ENCODE measurements around the gene BTBD9.

The BTBD9 gene

DNA sequence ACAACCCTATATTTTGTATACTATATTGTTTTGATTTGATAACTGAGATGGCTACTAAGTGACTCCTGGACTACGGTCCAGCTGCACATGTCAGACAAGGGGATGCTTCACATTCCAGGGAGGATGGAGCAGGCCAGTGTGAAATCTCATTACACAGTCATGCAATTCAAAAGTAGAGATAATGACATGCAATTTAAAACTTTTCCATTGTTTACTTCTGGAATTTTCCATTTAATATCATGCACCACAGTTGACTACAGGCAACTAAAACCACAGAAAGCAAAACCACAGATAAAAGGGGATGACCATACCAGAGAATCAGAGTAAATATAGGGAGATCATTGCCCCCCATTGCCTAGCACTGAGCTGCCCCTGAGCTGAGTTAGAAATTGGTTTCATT is 366.4 kb downstream of the BTBD9 start:
- H3K79me2 ChIP-seq (ENCODE audit: insufficient read depth, low read length): no peaks in the 10 kb centered on the region
- H3K9ac ChIP-seq (ENCODE audit: low read depth, low read length): no peak overlapping the region
- no peak overlapping the region for H3K27ac ChIP-seq (ENCODE audit: low read length)
- H3K9me3 ChIP-seq (ENCODE audit: insufficient read depth, low read length, severe bottlenecking): no peaks in the 10 kb centered on the region
- no peak for DNase-seq
- no peak overlapping the region for H2AFZ ChIP-seq (ENCODE audit: low read depth, low read length)
- H3K4me1 ChIP-seq (ENCODE audit: insufficient read depth, low read length): no peaks in the 10 kb centered on the region
- TF ChIP-seq, protein P1, sequence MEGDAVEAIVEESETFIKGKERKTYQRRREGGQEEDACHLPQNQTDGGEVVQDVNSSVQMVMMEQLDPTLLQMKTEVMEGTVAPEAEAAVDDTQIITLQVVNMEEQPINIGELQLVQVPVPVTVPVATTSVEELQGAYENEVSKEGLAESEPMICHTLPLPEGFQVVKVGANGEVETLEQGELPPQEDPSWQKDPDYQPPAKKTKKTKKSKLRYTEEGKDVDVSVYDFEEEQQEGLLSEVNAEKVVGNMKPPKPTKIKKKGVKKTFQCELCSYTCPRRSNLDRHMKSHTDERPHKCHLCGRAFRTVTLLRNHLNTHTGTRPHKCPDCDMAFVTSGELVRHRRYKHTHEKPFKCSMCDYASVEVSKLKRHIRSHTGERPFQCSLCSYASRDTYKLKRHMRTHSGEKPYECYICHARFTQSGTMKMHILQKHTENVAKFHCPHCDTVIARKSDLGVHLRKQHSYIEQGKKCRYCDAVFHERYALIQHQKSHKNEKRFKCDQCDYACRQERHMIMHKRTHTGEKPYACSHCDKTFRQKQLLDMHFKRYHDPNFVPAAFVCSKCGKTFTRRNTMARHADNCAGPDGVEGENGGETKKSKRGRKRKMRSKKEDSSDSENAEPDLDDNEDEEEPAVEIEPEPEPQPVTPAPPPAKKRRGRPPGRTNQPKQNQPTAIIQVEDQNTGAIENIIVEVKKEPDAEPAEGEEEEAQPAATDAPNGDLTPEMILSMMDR (IDR thresholded peaks at IDR 0.05; ENCODE audit: borderline replicate concordance, extremely low read depth, low read length, poor library complexity, severe bottlenecking): no peak
- TF ChIP-seq EZH2 (IDR thresholded peaks at IDR 0.05; ENCODE audit: borderline replicate concordance, low read depth, low read length, severe bottlenecking): no peak
- H3K36me3 ChIP-seq (ENCODE audit: insufficient read depth, low read length): no peaks in the 10 kb centered on the region
- H3K27me3 ChIP-seq (ENCODE audit: insufficient read depth, low read length, poor library complexity): no peaks in the 10 kb centered on the region
- H4K20me1 ChIP-seq (ENCODE audit: insufficient read depth, low read length): no peaks in the 10 kb centered on the region
- H3K4me3 ChIP-seq (ENCODE audit: low read depth in 1 of 2, low read length in 2 of 2): no peak overlapping the region
- H3K4me2 ChIP-seq (ENCODE audit: insufficient read depth, low read length): no peak overlapping the region
- no peak for ATAC-seq (ENCODE audit: insufficient read depth, low read depth)

DNA sequence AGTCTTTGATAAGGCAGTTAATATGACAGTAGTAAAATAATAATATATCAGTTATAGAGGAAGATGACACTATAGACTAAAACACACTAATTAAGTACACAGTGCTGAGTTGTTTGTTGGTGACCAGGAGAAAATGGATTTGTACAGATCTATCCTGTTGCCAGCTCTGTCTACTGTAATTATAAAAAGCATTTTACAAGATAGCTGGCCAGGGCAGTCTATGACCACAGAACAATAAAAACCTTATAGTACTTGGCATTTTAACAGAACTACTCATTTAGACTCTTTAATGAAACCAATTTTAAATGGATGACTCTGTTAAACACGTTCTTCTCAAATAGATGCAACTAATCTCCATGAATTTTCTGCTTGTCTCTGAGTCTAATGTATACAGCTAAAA is 367.5 kb downstream of the BTBD9 start:
- no peak for ATAC-seq (ENCODE audit: insufficient read depth, low read depth)
- H3K4me1 ChIP-seq (ENCODE audit: insufficient read depth, low read length): no peaks in the 10 kb centered on the region

DNA sequence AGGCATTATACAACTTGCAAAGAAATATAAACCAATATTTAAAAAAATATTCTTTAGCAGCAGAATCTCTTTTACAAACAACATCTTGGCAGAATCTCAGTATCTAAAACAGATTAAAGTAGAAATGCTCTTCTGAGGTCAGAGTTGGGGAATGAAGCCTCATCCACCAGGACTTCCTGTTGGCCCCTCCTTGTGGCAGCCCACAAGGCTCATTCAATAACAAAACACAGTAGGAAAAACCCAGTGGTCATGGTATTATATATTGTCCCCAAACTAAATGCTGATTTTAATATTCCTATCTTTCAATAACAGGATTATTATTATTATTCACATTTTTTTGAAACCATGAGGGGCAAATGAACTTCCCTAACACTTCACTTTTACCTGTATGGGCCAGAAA is 368.6 kb downstream of the BTBD9 start:
- Histone ChIP-seq H2AFZ (ENCODE audit: low read depth, low read length) (no peak overlapping the region), H3K4me1 (ENCODE audit: insufficient read depth, low read length) (no peaks in the 10 kb centered on the region), H3K4me2 (ENCODE audit: insufficient read depth, low read length) (no peak overlapping the region), H3K27me3 (ENCODE audit: insufficient read depth, low read length, poor library complexity) (no peaks in the 10 kb centered on the region), H4K20me1 (ENCODE audit: insufficient read depth, low read length) (no peaks in the 10 kb centered on the region), H3K79me2 (ENCODE audit: insufficient read depth, low read length) (no peaks in the 10 kb centered on the region), H3K36me3 (ENCODE audit: insufficient read depth, low read length) (no peaks in the 10 kb centered on the region), H3K4me3 (ENCODE audit: low read depth in 1 of 2, low read length in 2 of 2) (no peak overlapping the region), H3K9ac (ENCODE audit: low read depth, low read length) (no peak overlapping the region), H3K27ac (ENCODE audit: low read length) (no peak overlapping the region), H3K9me3 (ENCODE audit: insufficient read depth, low read length, severe bottlenecking) (no peaks in the 10 kb centered on the region)
- DNase-seq (no peak), ATAC-seq (ENCODE audit: insufficient read depth, low read depth) (no peak)
- TF ChIP-seq, protein P1 (IDR thresholded peaks at IDR 0.05; ENCODE audit: borderline replicate concordance, extremely low read depth, low read length, poor library complexity, severe bottlenecking): no peak
- no peak for TF ChIP-seq EZH2 (IDR thresholded peaks at IDR 0.05; ENCODE audit: borderline replicate concordance, low read depth, low read length, severe bottlenecking)

More for the DNA sequence above, 367.5 kb downstream of the BTBD9 start:
- no peaks in the 10 kb centered on the region for H3K9me3 ChIP-seq (ENCODE audit: insufficient read depth, low read length, severe bottlenecking)
- no peak overlapping the region for H3K27ac ChIP-seq (ENCODE audit: low read length)
- no peak for TF ChIP-seq EZH2 (IDR thresholded peaks at IDR 0.05; ENCODE audit: borderline replicate concordance, low read depth, low read length, severe bottlenecking)
- TF ChIP-seq, protein P1 (IDR thresholded peaks at IDR 0.05; ENCODE audit: borderline replicate concordance, extremely low read depth, low read length, poor library complexity, severe bottlenecking): no peak
- no peak overlapping the region for H3K9ac ChIP-seq (ENCODE audit: low read depth, low read length)
- H3K36me3 ChIP-seq (ENCODE audit: insufficient read depth, low read length): no peaks in the 10 kb centered on the region
- no peaks in the 10 kb centered on the region for H4K20me1 ChIP-seq (ENCODE audit: insufficient read depth, low read length)
- no peaks in the 10 kb centered on the region for H3K27me3 ChIP-seq (ENCODE audit: insufficient read depth, low read length, poor library complexity)
- H3K4me3 ChIP-seq (ENCODE audit: low read depth in 1 of 2, low read length in 2 of 2): no peak overlapping the region
- H3K4me2 ChIP-seq (ENCODE audit: insufficient read depth, low read length): no peak overlapping the region
- no peaks in the 10 kb centered on the region for H3K79me2 ChIP-seq (ENCODE audit: insufficient read depth, low read length)
- DNase-seq: no peak
- no peak overlapping the region for H2AFZ ChIP-seq (ENCODE audit: low read depth, low read length)

DNA sequence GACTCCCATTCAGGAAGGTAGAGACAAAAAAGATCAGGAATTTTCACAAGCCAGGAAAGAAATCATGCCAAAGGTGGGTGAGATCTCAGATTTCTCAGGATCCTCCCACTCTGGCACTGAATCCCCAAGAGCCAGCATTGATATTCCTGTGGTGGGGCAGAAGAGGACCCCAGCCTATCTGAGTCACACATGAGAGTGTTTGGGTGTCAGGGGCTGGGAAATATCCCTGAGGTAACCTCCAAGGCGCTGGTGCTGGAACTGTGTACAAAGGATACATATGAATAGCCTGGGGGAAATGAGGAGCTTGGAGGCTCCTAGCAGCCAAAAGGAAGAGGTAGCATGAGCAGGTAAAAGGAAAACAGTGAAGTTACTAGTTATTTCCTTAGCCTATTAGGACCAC is 369.4 kb downstream of the BTBD9 start:
- H4K20me1 ChIP-seq (ENCODE audit: insufficient read depth, low read length): no peaks in the 10 kb centered on the region
- H3K36me3 ChIP-seq (ENCODE audit: insufficient read depth, low read length): no peaks in the 10 kb centered on the region
- H3K9me3 ChIP-seq (ENCODE audit: insufficient read depth, low read length, severe bottlenecking): no peaks in the 10 kb centered on the region
- H2AFZ ChIP-seq (ENCODE audit: low read depth, low read length): no peak overlapping the region
- H3K79me2 ChIP-seq (ENCODE audit: insufficient read depth, low read length): no peaks in the 10 kb centered on the region
- no peak for TF ChIP-seq EZH2 (IDR thresholded peaks at IDR 0.05; ENCODE audit: borderline replicate concordance, low read depth, low read length, severe bottlenecking)
- TF ChIP-seq, protein P1 (IDR thresholded peaks at IDR 0.05; ENCODE audit: borderline replicate concordance, extremely low read depth, low read length, poor library complexity, severe bottlenecking): no peak
- H3K4me1 ChIP-seq (ENCODE audit: insufficient read depth, low read length): no peaks in the 10 kb centered on the region
- DNase-seq (no peak), ATAC-seq (ENCODE audit: insufficient read depth, low read depth) (no peak)
- no peak overlapping the region for H3K4me3 ChIP-seq (ENCODE audit: low read depth in 1 of 2, low read length in 2 of 2)
- H3K27ac ChIP-seq (ENCODE audit: low read length): no peak overlapping the region
- no peak overlapping the region for H3K9ac ChIP-seq (ENCODE audit: low read depth, low read length)
- no peak overlapping the region for H3K4me2 ChIP-seq (ENCODE audit: insufficient read depth, low read length)
- no peaks in the 10 kb centered on the region for H3K27me3 ChIP-seq (ENCODE audit: insufficient read depth, low read length, poor library complexity)

All from DND-41 (cell line).